CD4-positive, alpha-beta T cell (primary cell): ENCODE results near the gene SETBP1. TPM values are rescaled to one million over a fixed set of nuclear protein-coding genes. Genes with fewer than 3 reads are reported as not detected.

Source experiments
- ATAC-seq: fragments of 200-7000 bp; cut with Tn5 transposase; one replicate; pipeline ENCODE4 v1.10.0; 2022; ENCODE audit warnings: mild to moderate bottlenecking; ENCODE audit not compliant: poor library complexity
- CTCF ChIA-PET: fragments of 350-600 bp; sonication (Branson Sonifier 250); formaldehyde crosslinking; loops from one replicate; lab custom pipeline; 2021; ENCODE audit warnings: antibody characterized with exemption, inconsistent platforms; lab: Charles Lee
- POLR2A ChIA-PET: fragments of 350-600 bp; sonication (Branson Sonifier 250); formaldehyde crosslinking; loops from one replicate; lab custom pipeline; 2021; ENCODE audit warnings: antibody characterized with exemption, inconsistent platforms; lab: Charles Lee
- DNase-seq, 14 experiments: peaks; one replicate each; pipeline ENCODE4 v3.0.0-alpha.2; 2013 to 2020; ENCODE audit warnings: mixed read lengths in 2 of 14
- H3K27ac ChIP-seq, 2 donors: one replicate each; pipeline versions ENCODE4 v1.5.1 to v1.7.0; 2013; ENCODE audit warnings: low read length in 2 of 2, low read depth in 1 of 2, mild to moderate bottlenecking in 1 of 2
- H3K27me3 ChIP-seq, 2 experiments: 1 replicate in 1 of 2; 2 replicates in 1 of 2; pipeline versions ENCODE4 v1.6.1 to v1.7.0; 2013; ENCODE audit warnings: low read length in 2 of 2, control low read depth in 1 of 2, mild to moderate bottlenecking in 1 of 2, moderate library complexity in 1 of 2; ENCODE audit not compliant: insufficient read depth in 2 of 2, control insufficient read depth in 1 of 2
- H3K36me3 ChIP-seq: one replicate; pipeline ENCODE4 v1.6.1; 2013; ENCODE audit warnings: low read length, control low read depth; ENCODE audit not compliant: insufficient read depth
- H3K4me1 ChIP-seq: one replicate; pipeline ENCODE4 v1.6.1; 2013; ENCODE audit warnings: low read length, control low read depth; ENCODE audit not compliant: insufficient read depth
- H3K4me3 ChIP-seq: one replicate; pipeline ENCODE4 v1.5.1; 2013; ENCODE audit warnings: mild to moderate bottlenecking, low read length, moderate library complexity
- H3K9me3 ChIP-seq, 2 experiments: 1 replicate in 1 of 2; 2 replicates in 1 of 2; pipeline versions ENCODE4 v1.6.1 to v1.7.0; 2013; ENCODE audit warnings: low read length in 2 of 2, mild to moderate bottlenecking in 2 of 2, control low read depth in 1 of 2, moderate library complexity in 1 of 2; ENCODE audit not compliant: control insufficient read depth in 1 of 2, insufficient read depth in 1 of 2
- H3K27ac Mint-ChIP-seq: one replicate; pipeline ENCODE4 v1.8.0; 2020; ENCODE audit warnings: mixed read lengths
- H3K27me3 Mint-ChIP-seq: one replicate; pipeline ENCODE4 v1.8.0; 2021; ENCODE audit warnings: mixed read lengths
- H3K36me3 Mint-ChIP-seq: one replicate; pipeline ENCODE4 v1.8.0; 2021; ENCODE audit warnings: low read depth, mixed read lengths
- H3K4me1 Mint-ChIP-seq: one replicate; pipeline ENCODE4 v1.8.0; 2021; ENCODE audit warnings: low read depth, mixed read lengths
- H3K4me3 Mint-ChIP-seq: one replicate; pipeline ENCODE4 v1.8.0; 2020; ENCODE audit warnings: mild to moderate bottlenecking, mixed read lengths
- H3K9me3 Mint-ChIP-seq: one replicate; pipeline ENCODE4 v1.8.0; 2020; ENCODE audit warnings: mixed read lengths
- intact Hi-C, 2 experiments: fragments of 100-400 bp; cut with DNase I in 1 of 2; cut with micrococcal nuclease in 1 of 2; formaldehyde crosslinking; loops; one replicate each; pipeline versions ENCODE4 v1.15.1 to v1.9.0; 2023 to 2025; cut with DNase I, micrococcal nuclease
- total RNA-seq, 174 experiments: library from RNA in 2 of 174; stranded (reverse) in 2 of 174; gene quantifications; one replicate each; pipeline ENCODE4 v1.2.3 and lab custom pipeline; 2021 to 2026
- TF ChIP-seq, protein P1 (sequence below): fragments of 200-600 bp; IDR thresholded peaks from one replicate; pipeline ENCODE4 v1.8.0; 2022; ENCODE audit warnings: antibody characterized with exemption, mild to moderate bottlenecking

The SETBP1 gene
- total RNA-seq, 2 experiments from 2014 or later, result 0.25 to 0.41 TPM

- Histone ChIP-seq H3K4me3 (no peak overlapping the region), H3K27ac (no peak overlapping the region), H3K36me3 (no peaks in the 10 kb centered on the region), H3K4me1 (no peaks in the 10 kb centered on the region), H3K27me3 (no peaks in the 10 kb centered on the region), H3K9me3 (no peaks in the 10 kb centered on the region)
- TF ChIP-seq, protein P1, sequence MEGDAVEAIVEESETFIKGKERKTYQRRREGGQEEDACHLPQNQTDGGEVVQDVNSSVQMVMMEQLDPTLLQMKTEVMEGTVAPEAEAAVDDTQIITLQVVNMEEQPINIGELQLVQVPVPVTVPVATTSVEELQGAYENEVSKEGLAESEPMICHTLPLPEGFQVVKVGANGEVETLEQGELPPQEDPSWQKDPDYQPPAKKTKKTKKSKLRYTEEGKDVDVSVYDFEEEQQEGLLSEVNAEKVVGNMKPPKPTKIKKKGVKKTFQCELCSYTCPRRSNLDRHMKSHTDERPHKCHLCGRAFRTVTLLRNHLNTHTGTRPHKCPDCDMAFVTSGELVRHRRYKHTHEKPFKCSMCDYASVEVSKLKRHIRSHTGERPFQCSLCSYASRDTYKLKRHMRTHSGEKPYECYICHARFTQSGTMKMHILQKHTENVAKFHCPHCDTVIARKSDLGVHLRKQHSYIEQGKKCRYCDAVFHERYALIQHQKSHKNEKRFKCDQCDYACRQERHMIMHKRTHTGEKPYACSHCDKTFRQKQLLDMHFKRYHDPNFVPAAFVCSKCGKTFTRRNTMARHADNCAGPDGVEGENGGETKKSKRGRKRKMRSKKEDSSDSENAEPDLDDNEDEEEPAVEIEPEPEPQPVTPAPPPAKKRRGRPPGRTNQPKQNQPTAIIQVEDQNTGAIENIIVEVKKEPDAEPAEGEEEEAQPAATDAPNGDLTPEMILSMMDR, result no peak
- ChIA-PET CTCF (no interaction called here), POLR2A (no interaction called here)
- no peaks in the 10 kb centered on the region for H3K4me1 Mint-ChIP-seq
- intact Hi-C loops, result no loop called here
- no peaks in the 10 kb centered on the region for H3K36me3 Mint-ChIP-seq
- DNase-seq (no peak), ATAC-seq (no peak)
- no peaks in the 10 kb centered on the region for H3K27me3 Mint-ChIP-seq
- no peaks in the 10 kb centered on the region for H3K9me3 Mint-ChIP-seq
- no peak overlapping the region for H3K27ac Mint-ChIP-seq
- H3K4me3 Mint-ChIP-seq, result no peak overlapping the region
Measured at GRCh38 chr18:44987371-44987770, 306.7 kb downstream of the SETBP1 start.

GRCh38 chr18:44988821-44989587 lies 308.3 kb downstream of the SETBP1 start:
- Histone ChIP-seq H3K36me3 (no peaks in the 10 kb centered on the region), H3K27me3 (no peaks in the 10 kb centered on the region), H3K4me3 (no peak overlapping the region), H3K27ac (no peak overlapping the region), H3K4me1 (no peaks in the 10 kb centered on the region), H3K9me3 (no peaks in the 10 kb centered on the region)
- H3K27ac Mint-ChIP-seq, result no peak overlapping the region
- H3K4me1 Mint-ChIP-seq, result no peaks in the 10 kb centered on the region
- TF ChIP-seq, protein P1, result no peak
- CTCF ChIA-PET, result no interaction called here
- no peak overlapping the region for H3K4me3 Mint-ChIP-seq
- POLR2A ChIA-PET, result no interaction called here
- DNase-seq (no peak), ATAC-seq (no peak)
- no peaks in the 10 kb centered on the region for H3K36me3 Mint-ChIP-seq
- no peaks in the 10 kb centered on the region for H3K27me3 Mint-ChIP-seq
- H3K9me3 Mint-ChIP-seq, result no peaks in the 10 kb centered on the region
- intact Hi-C loops, result no loop called here

GRCh38 chr18:44996261-44996660 lies 315.6 kb downstream of the SETBP1 start:
- no peaks in the 10 kb centered on the region for H3K4me1 Mint-ChIP-seq
- DNase-seq (peak in 2 of 14 experiments; percentile 2 to 10), ATAC-seq (no peak)
- no peaks in the 10 kb centered on the region for H3K9me3 Mint-ChIP-seq
- H3K36me3 Mint-ChIP-seq, result no peaks in the 10 kb centered on the region
- intact Hi-C loops, result no loop called here
- no peak overlapping the region for H3K4me3 Mint-ChIP-seq
- Histone ChIP-seq H3K36me3 (no peaks in the 10 kb centered on the region), H3K27me3 (no peaks in the 10 kb centered on the region), H3K27ac (no peak overlapping the region), H3K4me1 (no peaks in the 10 kb centered on the region), H3K4me3 (no peak overlapping the region), H3K9me3 (no peaks in the 10 kb centered on the region)
- H3K27ac Mint-ChIP-seq, result no peak overlapping the region
- ChIA-PET POLR2A (no interaction called here), CTCF (no interaction called here)
- no peaks in the 10 kb centered on the region for H3K27me3 Mint-ChIP-seq
- TF ChIP-seq, protein P1, result no peak
